ENCODE results near the gene CCDC107.

DNA sequence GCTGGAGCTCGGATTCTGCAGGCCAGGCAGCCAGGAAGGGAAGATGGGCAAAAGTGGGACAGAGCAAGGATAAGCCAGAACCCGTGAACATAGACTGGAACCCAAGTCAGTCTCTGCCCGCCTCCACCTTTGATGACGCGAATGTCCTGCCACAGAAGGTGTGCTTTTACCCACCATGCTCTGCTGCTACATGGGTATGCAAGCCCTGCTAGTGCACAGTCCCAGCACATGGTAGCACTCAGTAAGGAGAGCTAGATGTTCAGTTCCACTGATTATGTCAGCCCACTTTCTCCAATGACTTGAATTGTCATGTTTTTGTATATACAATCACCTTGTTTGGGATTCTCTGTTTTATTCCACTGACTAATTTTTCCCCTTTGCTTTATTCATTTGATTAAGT lies 28.5 kb upstream of the CCDC107 start:
- no peak for TF ChIP-seq EZH2phosphoT487 (IDR thresholded peaks at IDR 0.05; ENCODE audit: borderline replicate concordance, low read depth, low read length)
- TF ChIP-seq, protein P1, sequence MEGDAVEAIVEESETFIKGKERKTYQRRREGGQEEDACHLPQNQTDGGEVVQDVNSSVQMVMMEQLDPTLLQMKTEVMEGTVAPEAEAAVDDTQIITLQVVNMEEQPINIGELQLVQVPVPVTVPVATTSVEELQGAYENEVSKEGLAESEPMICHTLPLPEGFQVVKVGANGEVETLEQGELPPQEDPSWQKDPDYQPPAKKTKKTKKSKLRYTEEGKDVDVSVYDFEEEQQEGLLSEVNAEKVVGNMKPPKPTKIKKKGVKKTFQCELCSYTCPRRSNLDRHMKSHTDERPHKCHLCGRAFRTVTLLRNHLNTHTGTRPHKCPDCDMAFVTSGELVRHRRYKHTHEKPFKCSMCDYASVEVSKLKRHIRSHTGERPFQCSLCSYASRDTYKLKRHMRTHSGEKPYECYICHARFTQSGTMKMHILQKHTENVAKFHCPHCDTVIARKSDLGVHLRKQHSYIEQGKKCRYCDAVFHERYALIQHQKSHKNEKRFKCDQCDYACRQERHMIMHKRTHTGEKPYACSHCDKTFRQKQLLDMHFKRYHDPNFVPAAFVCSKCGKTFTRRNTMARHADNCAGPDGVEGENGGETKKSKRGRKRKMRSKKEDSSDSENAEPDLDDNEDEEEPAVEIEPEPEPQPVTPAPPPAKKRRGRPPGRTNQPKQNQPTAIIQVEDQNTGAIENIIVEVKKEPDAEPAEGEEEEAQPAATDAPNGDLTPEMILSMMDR (conservative IDR thresholded peaks at IDR 0.05; ENCODE audit: low read length): no peak

All from OCI-LY7 (cell line).